Neural progenitor cell (in vitro differentiated cells): ENCODE data around the gene GNG7. TPM values are rescaled to one million over a fixed set of nuclear protein-coding genes. Genes with fewer than 3 reads are reported as not detected.

ENCODE experiments used
- DNase-seq: peaks from one replicate; pipeline ENCODE4 v3.0.0-alpha.2; 2016; ENCODE audit warnings: low spot score
- H2AFZ ChIP-seq: fragments of 200-600 bp; sonication (generic); replicated peaks from 2 replicates; pipeline ENCODE4 v1.6.1; 2016; ENCODE audit warnings: antibody characterized with exemption
- H3F3A ChIP-seq: fragments of 200-600 bp; sonication (generic); 2 replicates; pipeline ENCODE4 v1.6.1; 2016; ENCODE audit warnings: antibody characterized with exemption, low read depth
- H3K27ac ChIP-seq: fragments of 200-600 bp; sonication (generic); 2 replicates; pipeline ENCODE4 v1.5.1; 2016; ENCODE audit warnings: mild to moderate bottlenecking
- H3K27me3 ChIP-seq: fragments of 200-600 bp; sonication (generic); 2 replicates; pipeline ENCODE4 v1.6.1; 2016; ENCODE audit warnings: mild to moderate bottlenecking, moderate library complexity
- H3K36me3 ChIP-seq: fragments of 200-600 bp; sonication (generic); 2 replicates; pipeline ENCODE4 v1.5.1; 2016
- H3K4me1 ChIP-seq: fragments of 200-600 bp; sonication (generic); 2 replicates; pipeline ENCODE4 v1.6.1; 2016; ENCODE audit warnings: mixed run types
- H3K4me2 ChIP-seq: fragments of 200-600 bp; sonication (generic); 2 replicates; pipeline ENCODE4 v1.6.1; 2016
- H3K4me3 ChIP-seq: fragments of 200-600 bp; sonication (generic); 2 replicates; pipeline ENCODE4 v1.5.1; 2016
- H3K79me2 ChIP-seq: fragments of 200-600 bp; sonication (generic); 2 replicates; pipeline ENCODE4 v1.6.1; 2016; ENCODE audit warnings: low read depth
- H3K9ac ChIP-seq: fragments of 200-600 bp; sonication (generic); 2 replicates; pipeline ENCODE4 v1.6.1; 2016
- H3K9me3 ChIP-seq: fragments of 200-600 bp; sonication (generic); 2 replicates; pipeline ENCODE4 v1.5.1; 2016; ENCODE audit warnings: low read depth
- H4K20me1 ChIP-seq: fragments of 200-600 bp; sonication (generic); 2 replicates; pipeline ENCODE4 v1.6.1; 2016; ENCODE audit warnings: low read depth
- H3K27ac Mint-ChIP-seq: 3 replicates; pipeline ENCODE4 v1.8.0; 2021; ENCODE audit warnings: mixed read lengths
- H3K27me3 Mint-ChIP-seq: 2 replicates; pipeline ENCODE4 v1.8.0; 2022; ENCODE audit warnings: low read depth, mild to moderate bottlenecking, inconsistent platforms, moderate library complexity, mixed read lengths; ENCODE audit not compliant: insufficient read depth
- H3K36me3 Mint-ChIP-seq: 3 replicates; pipeline ENCODE4 v1.8.0; 2021; ENCODE audit warnings: mixed read lengths
- H3K4me1 Mint-ChIP-seq: 3 replicates; pipeline ENCODE4 v1.8.0; 2021; ENCODE audit warnings: mixed read lengths
- H3K4me3 Mint-ChIP-seq: 3 replicates; pipeline ENCODE4 v1.8.0; 2021; ENCODE audit warnings: mild to moderate bottlenecking, moderate library complexity, mixed read lengths
- H3K9me3 Mint-ChIP-seq: 3 replicates; pipeline ENCODE4 v1.8.0; 2020; ENCODE audit warnings: mixed read lengths
- CTCF ChIP-seq: fragments of 200-600 bp; sonication (generic); IDR thresholded peaks from 2 replicates; pipeline ENCODE4 v1.5.1; 2017; ENCODE audit warnings: antibody characterized with exemption, mild to moderate bottlenecking
- EZH2 ChIP-seq: fragments of 200-600 bp; sonication (generic); IDR thresholded peaks from 2 replicates; pipeline ENCODE4 v1.6.1; 2017; ENCODE audit warnings: antibody characterized with exemption, mild to moderate bottlenecking, moderate library complexity
- EZH2phosphoT487 ChIP-seq: fragments of 200-600 bp; sonication (generic); IDR thresholded peaks from 2 replicates; pipeline ENCODE4 v1.6.1; 2017; ENCODE audit warnings: antibody characterized with exemption
- total RNA-seq: library from RNA; depleted of rRNA; stranded (reverse); fragments of >200 nt; gene quantifications from 2 replicates; pipeline ENCODE4 v1.2.3, GENCODE V29; 2015; ENCODE audit warnings: low replicate concordance

GNG7 gene
- total RNA-seq, 1 donor from 2014 or later: 7.0 TPM

DNA sequence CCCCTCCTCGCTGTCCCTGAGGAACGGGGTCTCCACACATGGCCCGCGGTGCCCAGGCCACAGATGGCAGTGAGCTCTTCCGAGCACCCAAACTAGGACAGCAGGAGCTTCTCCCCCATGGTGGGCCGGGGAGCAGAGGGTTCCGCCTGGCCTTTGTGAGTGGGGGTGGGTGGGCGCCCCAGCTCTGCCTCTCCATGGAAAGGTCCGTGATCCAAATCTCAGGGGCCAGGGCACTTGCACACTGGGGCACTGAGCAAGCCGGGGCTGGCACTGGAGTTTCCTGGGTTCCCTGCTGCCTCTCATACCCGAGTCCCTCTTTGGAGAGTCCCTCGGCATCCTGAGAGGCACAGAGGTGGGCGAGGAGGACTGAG is 20.8 kb upstream of the GNG7 start:
- peaks cover 15% of the 10 kb centered on the region for H3K4me1 ChIP-seq
- no peaks in the 10 kb centered on the region for H3K36me3 Mint-ChIP-seq
- no peak overlapping the region for H3K4me3 ChIP-seq
- H3K36me3 ChIP-seq: no peaks in the 10 kb centered on the region
- no peak for DNase-seq
- H3K9ac ChIP-seq: no peak overlapping the region
- H4K20me1 ChIP-seq: peaks cover 23% of the 10 kb centered on the region
- no peaks in the 10 kb centered on the region for H3K79me2 ChIP-seq
- no peak overlapping the region for H3K4me3 Mint-ChIP-seq
- H3K9me3 ChIP-seq: no peaks in the 10 kb centered on the region
- no peak overlapping the region for H3K27ac ChIP-seq
- H3K27ac Mint-ChIP-seq: no peak overlapping the region
- H2AFZ ChIP-seq: no peak overlapping the region
- peaks cover 65% of the 10 kb centered on the region for H3K27me3 ChIP-seq
- no peak overlapping the region for H3K4me2 ChIP-seq
- no peaks in the 10 kb centered on the region for H3K9me3 Mint-ChIP-seq
- no peak for TF ChIP-seq EZH2
- no peak for TF ChIP-seq EZH2phosphoT487
- no peak for TF ChIP-seq CTCF
- peaks cover 16% of the 10 kb centered on the region for H3K27me3 Mint-ChIP-seq
- H3K4me1 Mint-ChIP-seq: peaks cover 16% of the 10 kb centered on the region
- peaks cover 21% of the 10 kb centered on the region for H3F3A ChIP-seq

DNA sequence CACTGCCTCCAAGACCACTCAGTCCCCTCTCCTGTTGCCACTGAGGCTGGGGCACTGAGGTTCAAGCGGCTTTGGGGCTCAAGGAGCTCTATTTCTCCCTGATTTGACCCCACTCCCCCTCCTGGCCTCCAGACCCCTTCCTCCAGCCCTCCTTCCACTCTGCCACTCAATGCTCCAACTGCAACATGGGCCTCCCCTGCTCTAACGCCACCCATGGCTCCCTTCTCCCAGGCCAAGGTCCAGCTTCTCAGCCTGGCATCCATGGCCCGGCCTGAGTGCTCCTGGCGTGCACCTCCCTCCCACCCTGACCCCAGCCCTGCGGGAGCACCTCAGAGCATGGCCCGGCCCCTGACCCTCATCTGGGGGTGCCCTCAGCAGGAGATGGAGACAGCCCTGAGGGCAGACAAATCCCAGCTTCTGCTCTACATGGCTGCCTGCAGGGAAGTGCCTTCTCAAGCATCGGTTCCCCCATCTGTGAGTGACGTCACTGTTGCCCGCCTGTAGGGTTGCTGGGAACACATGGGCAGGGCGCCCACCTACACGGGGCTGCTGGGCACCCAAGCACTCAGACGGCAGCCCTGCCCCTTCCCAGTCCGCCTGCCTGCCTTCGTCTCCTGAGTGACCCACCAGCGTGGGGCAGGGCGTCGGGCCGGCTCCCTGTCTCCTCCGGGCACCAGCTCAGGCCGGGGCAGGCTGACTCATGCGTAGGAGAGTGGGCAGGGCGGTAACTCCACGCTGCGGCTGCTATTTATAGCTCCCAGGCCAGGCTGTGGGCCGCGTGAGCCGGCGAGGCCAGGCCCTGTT is 20.2 kb upstream of the GNG7 start:
- Mint-ChIP-seq H3K4me3 (peak overlapping the region; percentile 87), H3K36me3 (peaks cover 3% of the 10 kb centered on the region), H3K4me1 (peaks cover 16% of the 10 kb centered on the region), H3K27ac (no peak overlapping the region), H3K9me3 (no peaks in the 10 kb centered on the region), H3K27me3 (peaks cover 16% of the 10 kb centered on the region)
- Histone ChIP-seq H3K4me3 (no peak overlapping the region), H3K9ac (no peak overlapping the region), H3K27ac (no peak overlapping the region), H4K20me1 (peaks cover 23% of the 10 kb centered on the region), H3F3A (peaks cover 21% of the 10 kb centered on the region), H3K79me2 (no peaks in the 10 kb centered on the region), H3K4me1 (peaks cover 15% of the 10 kb centered on the region), H2AFZ (no peak overlapping the region), H3K4me2 (no peak overlapping the region), H3K27me3 (peaks cover 60% of the 10 kb centered on the region), H3K9me3 (no peaks in the 10 kb centered on the region), H3K36me3 (no peaks in the 10 kb centered on the region)
- no peak for DNase-seq
- no peak for TF ChIP-seq EZH2

- Mint-ChIP-seq H3K9me3 (no peaks in the 10 kb centered on the region), H3K4me3 (peak overlapping the region; percentile 87), H3K36me3 (peaks cover 5% of the 10 kb centered on the region), H3K4me1 (peaks cover 13% of the 10 kb centered on the region), H3K27ac (peak overlapping the region; percentile 63), H3K27me3 (peaks cover 20% of the 10 kb centered on the region)
- TF ChIP-seq EZH2phosphoT487: peak; percentile 32
- TF ChIP-seq CTCF: no peak
- H3K79me2 ChIP-seq: no peaks in the 10 kb centered on the region
- H4K20me1 ChIP-seq: peaks cover 23% of the 10 kb centered on the region
- H3F3A ChIP-seq: peaks cover 21% of the 10 kb centered on the region
- no peak for DNase-seq
- H3K4me2 ChIP-seq: peak overlapping the region; percentile 93
- no peak overlapping the region for H2AFZ ChIP-seq
- peaks cover 51% of the 10 kb centered on the region for H3K27me3 ChIP-seq
- no peak overlapping the region for H3K27ac ChIP-seq
- peak overlapping the region; percentile 57 for H3K4me3 ChIP-seq
- H3K4me1 ChIP-seq: peaks cover 15% of the 10 kb centered on the region
- no peaks in the 10 kb centered on the region for H3K9me3 ChIP-seq
- H3K36me3 ChIP-seq: no peaks in the 10 kb centered on the region
- no peak overlapping the region for H3K9ac ChIP-seq
Measured at GRCh38 chr19:2721570-2722540, 19.4 kb upstream of the GNG7 start.
